Glutamatergic neuron (in vitro differentiated cells): ENCODE data around the gene CDC42BPG. TPM values are rescaled to one million over a fixed set of nuclear protein-coding genes. Genes with fewer than 3 reads are reported as not detected.

Experiments
- DNase-seq: peaks from one replicate; pipeline ENCODE4 v3.0.0; 2022
- H3K27ac Mint-ChIP-seq: one replicate; pipeline ENCODE4 v1.8.0; 2020; ENCODE audit warnings: mild to moderate bottlenecking, mixed read lengths, inconsistent platforms; ENCODE audit not compliant: unreplicated experiment
- H3K27me3 Mint-ChIP-seq: one replicate; pipeline ENCODE4 v1.8.0; 2020; ENCODE audit warnings: mild to moderate bottlenecking, moderate library complexity, mixed read lengths, inconsistent platforms; ENCODE audit not compliant: unreplicated experiment
- H3K36me3 Mint-ChIP-seq: one replicate; pipeline ENCODE4 v1.8.0; 2020; ENCODE audit warnings: mild to moderate bottlenecking, mixed read lengths, inconsistent platforms; ENCODE audit not compliant: unreplicated experiment
- H3K4me1 Mint-ChIP-seq: one replicate; pipeline ENCODE4 v1.8.0; 2020; ENCODE audit warnings: mild to moderate bottlenecking, low read depth, mixed read lengths, inconsistent platforms; ENCODE audit not compliant: unreplicated experiment
- H3K4me3 Mint-ChIP-seq: one replicate; pipeline ENCODE4 v1.8.0; 2020; ENCODE audit warnings: mild to moderate bottlenecking, mixed read lengths, inconsistent platforms; ENCODE audit not compliant: unreplicated experiment
- H3K9me3 Mint-ChIP-seq: one replicate; pipeline ENCODE4 v1.8.0; 2020; ENCODE audit warnings: mild to moderate bottlenecking, moderate library complexity, mixed read lengths, inconsistent platforms; ENCODE audit not compliant: unreplicated experiment
- total RNA-seq: library from RNA; stranded (reverse); fragmentation: NEBNext Ultra II Directional; extraction: Animal tissue kit (Norgen Biotek cat#: 25700); gene quantifications from one replicate; pipeline ENCODE4 v1.2.1, GENCODE V29; 2021; ENCODE audit not compliant: unreplicated experiment
- TF ChIP-seq, protein P1 (sequence below): fragments of 200-600 bp; sonication (generic); IDR thresholded peaks from one replicate; pipeline ENCODE4 v1.5.0; 2021; ENCODE audit not compliant: partially characterized antibody, unreplicated experiment

The CDC42BPG gene
- total RNA-seq, 1 donor from 2014 or later = 2.3 TPM

DNA sequence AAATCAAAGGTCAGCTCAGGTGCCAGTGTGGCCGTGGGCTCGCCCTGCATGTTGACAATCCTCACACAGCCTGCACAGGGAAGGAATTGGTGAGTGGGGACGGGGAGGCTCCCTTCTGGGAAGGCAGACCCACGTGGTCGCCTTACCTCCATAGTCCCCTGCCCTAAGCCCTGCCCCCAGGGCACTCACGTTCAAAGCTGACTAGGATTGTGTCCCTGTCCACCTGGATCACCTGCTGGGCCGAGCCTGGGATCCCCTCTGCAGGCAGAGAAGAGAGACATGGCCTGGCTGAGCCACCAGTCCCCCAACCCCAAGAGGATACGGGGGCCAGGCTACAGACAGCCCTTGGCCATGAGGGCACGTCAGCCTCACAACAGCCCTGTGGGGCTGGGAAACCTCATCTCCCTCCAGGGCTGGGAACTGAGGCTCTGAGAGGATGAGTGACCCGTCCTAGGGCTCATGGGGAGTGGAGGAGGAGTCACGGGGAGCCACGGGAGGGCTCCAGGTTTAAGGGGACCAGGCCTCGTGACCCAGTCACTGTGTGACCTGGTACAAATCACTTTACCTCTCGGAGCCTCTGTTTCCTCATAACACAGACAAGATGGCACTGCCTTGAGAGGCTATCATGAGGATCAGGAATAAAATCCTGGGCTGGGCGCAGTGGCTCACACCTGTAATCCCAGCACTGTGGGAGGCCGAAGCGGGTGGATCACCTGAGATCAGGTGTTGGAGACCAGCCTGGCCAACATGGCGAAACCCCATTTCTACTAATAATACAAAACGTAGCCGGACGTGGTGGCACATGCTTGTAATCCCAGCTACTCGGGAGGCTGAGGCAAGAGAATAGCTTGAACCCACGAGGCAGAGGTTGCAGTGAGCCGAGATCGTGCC is 54.0 kb downstream of the CDC42BPG start:
- no peaks in the 10 kb centered on the region for H3K4me1 Mint-ChIP-seq
- no peaks in the 10 kb centered on the region for H3K36me3 Mint-ChIP-seq
- peaks cover 11% of the 10 kb centered on the region for H3K27me3 Mint-ChIP-seq
- TF ChIP-seq, protein P1, sequence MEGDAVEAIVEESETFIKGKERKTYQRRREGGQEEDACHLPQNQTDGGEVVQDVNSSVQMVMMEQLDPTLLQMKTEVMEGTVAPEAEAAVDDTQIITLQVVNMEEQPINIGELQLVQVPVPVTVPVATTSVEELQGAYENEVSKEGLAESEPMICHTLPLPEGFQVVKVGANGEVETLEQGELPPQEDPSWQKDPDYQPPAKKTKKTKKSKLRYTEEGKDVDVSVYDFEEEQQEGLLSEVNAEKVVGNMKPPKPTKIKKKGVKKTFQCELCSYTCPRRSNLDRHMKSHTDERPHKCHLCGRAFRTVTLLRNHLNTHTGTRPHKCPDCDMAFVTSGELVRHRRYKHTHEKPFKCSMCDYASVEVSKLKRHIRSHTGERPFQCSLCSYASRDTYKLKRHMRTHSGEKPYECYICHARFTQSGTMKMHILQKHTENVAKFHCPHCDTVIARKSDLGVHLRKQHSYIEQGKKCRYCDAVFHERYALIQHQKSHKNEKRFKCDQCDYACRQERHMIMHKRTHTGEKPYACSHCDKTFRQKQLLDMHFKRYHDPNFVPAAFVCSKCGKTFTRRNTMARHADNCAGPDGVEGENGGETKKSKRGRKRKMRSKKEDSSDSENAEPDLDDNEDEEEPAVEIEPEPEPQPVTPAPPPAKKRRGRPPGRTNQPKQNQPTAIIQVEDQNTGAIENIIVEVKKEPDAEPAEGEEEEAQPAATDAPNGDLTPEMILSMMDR = no peak
- H3K27ac Mint-ChIP-seq = no peak overlapping the region
- DNase-seq = no peak
- no peak overlapping the region for H3K4me3 Mint-ChIP-seq
- no peaks in the 10 kb centered on the region for H3K9me3 Mint-ChIP-seq

DNA sequence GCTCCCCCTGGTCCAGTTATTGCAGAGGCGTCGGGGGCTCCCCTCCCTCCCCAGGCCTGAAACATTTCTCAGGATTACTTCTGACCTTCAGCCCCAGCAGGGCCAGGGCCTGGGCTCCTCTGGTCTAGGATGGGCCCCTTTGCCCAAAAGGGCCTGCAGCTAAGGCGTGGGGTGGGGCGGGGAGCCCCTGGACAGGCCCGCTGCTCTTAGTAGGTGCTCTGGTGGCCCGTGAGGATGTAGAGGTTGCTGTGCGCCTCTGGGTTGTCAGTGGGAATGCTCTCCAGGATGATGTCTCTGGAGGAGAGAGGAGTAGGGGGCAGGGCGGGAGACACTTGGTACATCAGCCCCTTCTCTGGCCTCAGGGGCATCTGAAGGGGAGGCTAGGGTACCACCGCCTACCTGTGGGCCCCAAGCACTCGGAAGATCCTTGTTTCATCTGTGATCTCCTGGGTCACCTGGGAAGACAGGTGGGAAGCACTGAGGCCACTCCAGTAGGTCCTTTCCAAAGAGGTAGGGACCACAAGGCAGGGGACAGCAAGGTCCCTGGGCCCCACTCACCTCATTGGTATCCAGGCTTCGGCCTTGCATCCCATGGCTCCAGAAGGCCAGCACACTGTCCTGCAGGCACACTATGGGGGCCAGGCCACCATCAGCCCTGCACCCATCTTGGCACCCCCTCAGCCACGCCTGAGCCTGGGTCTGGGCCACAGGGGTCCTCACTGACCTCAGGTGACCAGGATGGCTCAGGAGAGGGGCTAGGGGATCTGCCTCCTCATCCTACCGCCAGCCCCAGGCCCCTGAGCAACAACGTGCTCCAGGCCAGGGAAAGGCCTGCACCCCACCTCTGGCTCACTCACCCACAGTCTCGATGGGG is 54.9 kb downstream of the CDC42BPG start:
- no peak overlapping the region for H3K27ac Mint-ChIP-seq
- peaks cover 9% of the 10 kb centered on the region for H3K27me3 Mint-ChIP-seq
- no peaks in the 10 kb centered on the region for H3K9me3 Mint-ChIP-seq
- DNase-seq = no peak
- no peak overlapping the region for H3K4me3 Mint-ChIP-seq
- no peaks in the 10 kb centered on the region for H3K4me1 Mint-ChIP-seq
- TF ChIP-seq, protein P1 = no peak
- H3K36me3 Mint-ChIP-seq = no peaks in the 10 kb centered on the region

DNA sequence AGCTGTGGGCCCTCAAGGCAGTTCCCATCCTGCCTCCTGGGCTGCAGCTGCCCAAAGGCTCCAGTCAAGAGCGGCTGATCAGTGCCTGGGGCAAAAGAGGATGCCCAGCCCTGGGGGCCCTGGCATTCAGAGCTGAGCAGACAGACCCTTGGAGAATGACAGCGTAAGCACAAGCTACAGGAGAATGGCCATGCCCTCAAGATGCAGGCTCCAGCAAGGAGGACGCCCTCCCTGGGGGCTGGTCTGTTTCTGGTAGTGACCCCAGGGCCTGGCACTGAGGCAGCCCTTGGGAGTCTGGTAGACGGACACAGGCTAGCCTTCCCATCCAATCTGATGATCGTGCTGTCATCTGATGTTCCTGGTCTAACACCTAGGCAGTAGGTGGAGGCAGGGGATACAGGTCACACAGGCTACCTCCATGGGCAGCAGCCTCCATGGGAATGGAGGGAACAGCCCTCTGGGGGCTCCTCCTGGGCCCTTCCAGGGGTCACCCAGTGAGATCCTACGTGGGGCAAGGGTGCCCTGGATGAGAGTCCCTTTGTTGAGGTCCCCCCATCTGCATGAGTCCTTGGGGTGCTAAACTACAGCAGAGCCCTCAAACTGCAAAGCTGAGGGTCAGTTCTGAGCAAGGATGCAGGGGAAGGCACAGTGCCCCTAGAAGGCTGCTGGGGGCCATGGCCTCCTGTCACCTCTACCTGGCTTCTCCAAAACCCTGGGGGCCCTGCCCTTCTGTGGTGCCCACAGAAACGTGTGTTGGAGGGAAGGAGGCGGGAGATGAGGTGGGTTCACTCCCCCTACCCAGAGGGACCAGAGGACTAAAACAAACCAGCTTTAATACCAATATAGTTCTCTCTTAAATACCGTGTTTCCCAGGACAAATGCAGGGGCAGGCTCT is 55.9 kb downstream of the CDC42BPG start:
- H3K36me3 Mint-ChIP-seq = no peaks in the 10 kb centered on the region
- H3K27ac Mint-ChIP-seq = no peak overlapping the region
- no peak for DNase-seq
- H3K4me1 Mint-ChIP-seq = no peaks in the 10 kb centered on the region
- peaks cover 9% of the 10 kb centered on the region for H3K27me3 Mint-ChIP-seq
- TF ChIP-seq, protein P1 = no peak
- H3K4me3 Mint-ChIP-seq = no peak overlapping the region
- H3K9me3 Mint-ChIP-seq = no peaks in the 10 kb centered on the region

- no peaks in the 10 kb centered on the region for H3K36me3 Mint-ChIP-seq
- no peak overlapping the region for H3K27ac Mint-ChIP-seq
- H3K4me3 Mint-ChIP-seq = no peak overlapping the region
- H3K9me3 Mint-ChIP-seq = no peaks in the 10 kb centered on the region
- peaks cover 6% of the 10 kb centered on the region for H3K27me3 Mint-ChIP-seq
- TF ChIP-seq, protein P1 = peak; percentile 66
- no peaks in the 10 kb centered on the region for H3K4me1 Mint-ChIP-seq
- peak; percentile 86 for DNase-seq
Measured at GRCh38 chr11:64787526-64788320, 56.7 kb downstream of the CDC42BPG start.
